ENCODE data around the gene YEATS4. TPM values are rescaled to one million over a fixed set of nuclear protein-coding genes. Genes with fewer than 3 reads are reported as not detected.

The YEATS4 gene
- polyA plus RNA-seq, 2 of the 4 experiments (the other 2 are of a cell fraction) = 41.7 to 70.1 TPM

- no peak for ATAC-seq
- H3K4me3 ChIP-seq = no peak overlapping the region
- TF ChIP-seq ZSCAN20 (CRISPR knock-in tag; IDR thresholded peaks at IDR 0.05) (no peak), SMC3 (IDR thresholded peaks at IDR 0.05) (no peak), ZNF302 (CRISPR knock-in tag; IDR thresholded peaks at IDR 0.05) (no peak), PHF8 (IDR thresholded peaks at IDR 0.05; ENCODE audit: borderline replicate concordance, low read depth) (no peak), FOSL2 (IDR thresholded peaks at IDR 0.05) (no peak), FOSL2 (CRISPR knock-in tag; IDR thresholded peaks at IDR 0.05) (no peak)
- TF ChIP-seq, protein P1, sequence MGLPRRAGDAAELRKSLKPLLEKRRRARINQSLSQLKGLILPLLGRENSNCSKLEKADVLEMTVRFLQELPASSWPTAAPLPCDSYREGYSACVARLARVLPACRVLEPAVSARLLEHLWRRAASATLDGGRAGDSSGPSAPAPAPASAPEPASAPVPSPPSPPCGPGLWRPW (IDR thresholded peaks at IDR 0.05) = no peak
- 92% methylated on average over 3 of the region's 3 CpGs for WGBS (ENCODE audit: missing lambda C conversion rate)
- no peak overlapping the region for H3K4me2 ChIP-seq
- no peaks in the 10 kb centered on the region for H3K4me1 ChIP-seq
- no peaks in the 10 kb centered on the region for H3K9me3 ChIP-seq
- no peak for DNase-seq (ENCODE audit: low read depth in 1 of 2, low spot score in 1 of 2)
- POLR2A ChIA-PET = no interaction called here
- H3K27ac ChIP-seq = no peak overlapping the region
- FAIRE-seq = no peak
- CTCF ChIA-PET = interaction anchor here (0.6 kb wide), 1 partner anchor 30 kb away, joined by 3 read pairs; no protein-coding TSS in a partner anchor
Measured at GRCh38 chr12:69433653-69434052, 74.1 kb downstream of the YEATS4 start.

- CTCF ChIA-PET = no interaction called here
- TF ChIP-seq, protein P2, sequence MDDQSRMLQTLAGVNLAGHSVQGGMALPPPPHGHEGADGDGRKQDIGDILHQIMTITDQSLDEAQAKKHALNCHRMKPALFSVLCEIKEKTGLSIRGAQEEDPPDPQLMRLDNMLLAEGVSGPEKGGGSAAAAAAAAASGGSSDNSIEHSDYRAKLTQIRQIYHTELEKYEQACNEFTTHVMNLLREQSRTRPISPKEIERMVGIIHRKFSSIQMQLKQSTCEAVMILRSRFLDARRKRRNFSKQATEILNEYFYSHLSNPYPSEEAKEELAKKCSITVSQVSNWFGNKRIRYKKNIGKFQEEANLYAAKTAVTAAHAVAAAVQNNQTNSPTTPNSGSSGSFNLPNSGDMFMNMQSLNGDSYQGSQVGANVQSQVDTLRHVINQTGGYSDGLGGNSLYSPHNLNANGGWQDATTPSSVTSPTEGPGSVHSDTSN (IDR thresholded peaks at IDR 0.05) = no peak
- no peak for TF ChIP-seq POLR2A (IDR thresholded peaks at IDR 0.05; ENCODE audit: low read length)
- no peak for TF ChIP-seq NR3C1 (IDR thresholded peaks at IDR 0.05)
- TF ChIP-seq, protein P3, sequence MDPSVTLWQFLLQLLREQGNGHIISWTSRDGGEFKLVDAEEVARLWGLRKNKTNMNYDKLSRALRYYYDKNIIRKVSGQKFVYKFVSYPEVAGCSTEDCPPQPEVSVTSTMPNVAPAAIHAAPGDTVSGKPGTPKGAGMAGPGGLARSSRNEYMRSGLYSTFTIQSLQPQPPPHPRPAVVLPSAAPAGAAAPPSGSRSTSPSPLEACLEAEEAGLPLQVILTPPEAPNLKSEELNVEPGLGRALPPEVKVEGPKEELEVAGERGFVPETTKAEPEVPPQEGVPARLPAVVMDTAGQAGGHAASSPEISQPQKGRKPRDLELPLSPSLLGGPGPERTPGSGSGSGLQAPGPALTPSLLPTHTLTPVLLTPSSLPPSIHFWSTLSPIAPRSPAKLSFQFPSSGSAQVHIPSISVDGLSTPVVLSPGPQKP (IDR thresholded peaks at IDR 0.05; ENCODE audit: low read depth, low read length) = no peak
- TF ChIP-seq FOSL2 (IDR thresholded peaks at IDR 0.05) = no peak
- no peak for TF ChIP-seq FOSL2 (CRISPR knock-in tag; IDR thresholded peaks at IDR 0.05)
- no peak for TF ChIP-seq RFX5 (IDR thresholded peaks at IDR 0.05)
- TF ChIP-seq POLR2AphosphoS2 (conservative IDR thresholded peaks at IDR 0.05; ENCODE audit: low read length) = no peak
- TF ChIP-seq JUNB (IDR thresholded peaks at IDR 0.05) = no peak
- no peak for TF ChIP-seq TP53 (CRISPR knock-in tag; IDR thresholded peaks at IDR 0.05)
- TF ChIP-seq FOSB (CRISPR knock-in tag; IDR thresholded peaks at IDR 0.05) = no peak
- no peak for TF ChIP-seq HOXB13 (CRISPR knock-in tag; IDR thresholded peaks at IDR 0.05; ENCODE audit: low read depth)
- no peak for TF ChIP-seq MYC (IDR thresholded peaks at IDR 0.05; ENCODE audit: borderline replicate concordance, low read length)
- no peak for TF ChIP-seq RARB (CRISPR knock-in tag; IDR thresholded peaks at IDR 0.05)
- DNase-seq (ENCODE audit: low read depth in 1 of 2, low spot score in 1 of 2) (no peak), FAIRE-seq (no peak), ATAC-seq (no peak)
- Histone ChIP-seq H3K4me3 (no peak overlapping the region), H3K4me2 (no peak overlapping the region), H3K4me1 (no peaks in the 10 kb centered on the region), H3K27ac (no peak overlapping the region), H3K9me3 (no peaks in the 10 kb centered on the region)
- WGBS (ENCODE audit: missing lambda C conversion rate) = 97% methylated on average over 1 of the region's 1 CpG
- POLR2A ChIA-PET = no interaction called here
Measured at GRCh38 chr12:69435644-69436043, 76.1 kb downstream of the YEATS4 start.

- no peak for FAIRE-seq
- Histone ChIP-seq H3K4me3 (no peak overlapping the region), H3K27ac (no peak overlapping the region), H3K4me1 (no peaks in the 10 kb centered on the region), H3K9me3 (no peaks in the 10 kb centered on the region), H3K4me2 (no peak overlapping the region)
- 96% methylated on average over 2 of the region's 2 CpGs for WGBS (ENCODE audit: missing lambda C conversion rate)
- ChIA-PET POLR2A (no interaction called here), CTCF (no interaction called here)
- TF ChIP-seq CBX8 (IDR thresholded peaks at IDR 0.05) (no peak), NPAS2 (CRISPR knock-in tag; IDR thresholded peaks at IDR 0.05; ENCODE audit: borderline replicate concordance) (no peak), CHD2 (IDR thresholded peaks at IDR 0.05; ENCODE audit: low read length, partially characterized antibody) (no peak), RARB (CRISPR knock-in tag; IDR thresholded peaks at IDR 0.05) (no peak), NR3C1 (IDR thresholded peaks at IDR 0.05) (no peak), KDM5A (IDR thresholded peaks at IDR 0.05) (no peak), NFE2L2 (conservative IDR thresholded peaks at IDR 0.05; ENCODE audit: low read length) (no peak), CHD4 (IDR thresholded peaks at IDR 0.05; ENCODE audit: borderline replicate concordance) (no peak), ZFP36 (IDR thresholded peaks at IDR 0.05; ENCODE audit: borderline replicate concordance, partially characterized antibody) (no peak), RAD21 (conservative IDR thresholded peaks at IDR 0.05 in 1 of 2, IDR thresholded peaks at IDR 0.05 in 1 of 2) (no peak), FOSL2 (IDR thresholded peaks at IDR 0.05) (no peak), FOSL2 (CRISPR knock-in tag; IDR thresholded peaks at IDR 0.05) (no peak), FOXS1 (CRISPR knock-in tag; IDR thresholded peaks at IDR 0.05) (no peak), RFX5 (IDR thresholded peaks at IDR 0.05) (no peak), JUN (IDR thresholded peaks at IDR 0.05) (no peak), PHF8 (IDR thresholded peaks at IDR 0.05; ENCODE audit: borderline replicate concordance, low read depth) (no peak)
- TF ChIP-seq, protein P4, sequence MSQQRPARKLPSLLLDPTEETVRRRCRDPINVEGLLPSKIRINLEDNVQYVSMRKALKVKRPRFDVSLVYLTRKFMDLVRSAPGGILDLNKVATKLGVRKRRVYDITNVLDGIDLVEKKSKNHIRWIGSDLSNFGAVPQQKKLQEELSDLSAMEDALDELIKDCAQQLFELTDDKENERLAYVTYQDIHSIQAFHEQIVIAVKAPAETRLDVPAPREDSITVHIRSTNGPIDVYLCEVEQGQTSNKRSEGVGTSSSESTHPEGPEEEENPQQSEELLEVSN (IDR thresholded peaks at IDR 0.05; ENCODE audit: borderline replicate concordance, low read depth) = no peak
- TF ChIP-seq, protein P2 (IDR thresholded peaks at IDR 0.05) = no peak
- TF ChIP-seq, protein P5, sequence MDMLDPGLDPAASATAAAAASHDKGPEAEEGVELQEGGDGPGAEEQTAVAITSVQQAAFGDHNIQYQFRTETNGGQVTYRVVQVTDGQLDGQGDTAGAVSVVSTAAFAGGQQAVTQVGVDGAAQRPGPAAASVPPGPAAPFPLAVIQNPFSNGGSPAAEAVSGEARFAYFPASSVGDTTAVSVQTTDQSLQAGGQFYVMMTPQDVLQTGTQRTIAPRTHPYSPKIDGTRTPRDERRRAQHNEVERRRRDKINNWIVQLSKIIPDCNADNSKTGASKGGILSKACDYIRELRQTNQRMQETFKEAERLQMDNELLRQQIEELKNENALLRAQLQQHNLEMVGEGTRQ (IDR thresholded peaks at IDR 0.05) = no peak
- DNase-seq (ENCODE audit: low read depth in 1 of 2, low spot score in 1 of 2) = no peak
- no peak for ATAC-seq
Measured at GRCh38 chr12:69437073-69437472, 77.5 kb downstream of the YEATS4 start.

Data from A549 (cell line).